ENCODE measurements around the gene OXA1L.
"Not testable (repeated sequence)": the region's sequence is repeated elsewhere in the genome, so short reads cannot be mapped to it uniquely, and the experiment has no call there.

OXA1L gene

DNA sequence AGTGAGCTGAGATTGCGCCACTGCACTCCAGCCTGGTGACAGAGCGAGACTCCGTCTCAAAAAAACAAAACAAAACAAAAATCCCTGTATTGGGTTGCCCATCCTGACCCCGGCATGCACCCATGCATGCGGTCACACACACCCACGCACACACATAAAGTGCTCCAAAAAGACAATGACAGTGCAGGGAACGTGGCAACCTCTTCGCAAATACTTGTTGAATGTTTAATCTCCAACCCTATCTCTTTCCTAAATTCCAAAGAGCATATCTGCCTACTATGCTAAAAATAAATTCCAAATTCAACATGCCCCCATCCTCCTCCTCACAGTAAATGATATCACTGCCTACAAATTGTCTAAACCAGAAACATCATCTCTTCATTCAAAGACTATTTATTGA lies 35.2 kb downstream of the OXA1L start:
- DNase-seq (ENCODE audit: low read depth) = no peak

- DNase-seq (ENCODE audit: low read depth) = no peak
These were observed 36.6 kb downstream of the OXA1L start for GRCh38 chr14:22802860-22803686.

- no peak for DNase-seq (ENCODE audit: low read depth)
These were observed 37.1 kb downstream of the OXA1L start for GRCh38 chr14:22803687-22803974.

GRCh38 chr14:22805235-22805634 lies 38.7 kb downstream of the OXA1L start:
- DNase-seq (ENCODE audit: low read depth) = not testable (repeated sequence)

- no peak for DNase-seq (ENCODE audit: low read depth)
These were observed 41.1 kb downstream of the OXA1L start for GRCh38 chr14:22807432-22808087.

DNA sequence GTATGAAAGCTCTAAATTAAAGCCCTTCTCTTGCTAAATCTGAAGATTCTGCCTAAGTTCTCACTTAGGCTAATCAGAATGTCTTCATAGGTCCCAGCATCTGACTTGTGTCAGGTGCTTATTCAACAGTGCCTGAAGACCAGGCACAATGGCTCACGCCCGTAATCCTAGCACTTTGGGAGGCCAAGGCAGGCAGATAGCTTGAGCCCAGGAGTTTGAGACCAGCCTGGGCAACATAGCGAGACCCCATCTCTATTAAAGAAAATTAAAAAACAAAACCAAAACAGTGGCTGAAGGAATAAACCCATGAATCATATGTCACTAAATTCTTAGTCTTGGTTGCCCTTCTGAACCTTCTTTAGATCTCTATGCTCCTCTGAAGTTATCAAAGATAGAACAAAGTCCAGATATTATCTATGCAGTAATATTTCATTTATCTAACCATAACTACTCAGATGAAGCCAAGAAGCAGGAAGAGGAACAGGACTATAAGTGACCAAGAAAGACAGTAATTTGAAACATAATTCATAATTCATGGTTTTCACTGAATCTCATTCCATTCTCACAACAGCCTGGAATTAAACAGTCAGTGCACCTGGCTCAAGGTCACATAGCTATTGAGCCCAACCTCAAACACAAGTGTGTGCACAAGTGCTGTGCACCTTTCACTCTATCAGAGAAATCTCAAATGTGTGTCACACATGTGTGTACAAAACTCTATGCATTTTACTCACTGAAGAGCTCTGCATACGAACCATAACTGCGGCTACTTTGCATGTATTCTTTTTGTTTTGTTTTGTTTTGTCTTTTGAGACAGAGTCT lies 42.1 kb downstream of the OXA1L start:
- DNase-seq (ENCODE audit: low read depth) = no peak

- DNase-seq (ENCODE audit: low read depth) = peak; percentile 10
These were observed 45.2 kb downstream of the OXA1L start for GRCh38 chr14:22811722-22812121.

DNA sequence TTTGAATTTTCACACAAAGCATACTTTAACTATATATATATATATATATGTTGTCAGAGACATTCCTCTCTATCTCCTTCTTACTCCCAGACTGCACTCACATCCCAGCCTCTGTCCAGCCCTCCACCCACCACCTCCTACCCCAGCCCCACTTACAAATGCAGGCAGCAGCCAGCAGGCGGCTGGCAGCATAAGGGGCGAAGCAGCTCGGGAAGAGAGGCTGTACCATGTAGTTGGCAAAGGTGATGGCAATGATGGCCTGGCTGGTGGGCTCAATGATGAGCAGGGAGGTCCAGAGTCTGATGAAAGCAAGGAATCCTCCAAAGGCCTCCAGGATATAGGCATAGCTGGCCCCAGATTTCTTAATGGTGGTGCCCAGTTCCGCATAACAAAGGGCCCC lies 46.3 kb downstream of the OXA1L start:
- no peak for DNase-seq (ENCODE audit: low read depth)

DNA sequence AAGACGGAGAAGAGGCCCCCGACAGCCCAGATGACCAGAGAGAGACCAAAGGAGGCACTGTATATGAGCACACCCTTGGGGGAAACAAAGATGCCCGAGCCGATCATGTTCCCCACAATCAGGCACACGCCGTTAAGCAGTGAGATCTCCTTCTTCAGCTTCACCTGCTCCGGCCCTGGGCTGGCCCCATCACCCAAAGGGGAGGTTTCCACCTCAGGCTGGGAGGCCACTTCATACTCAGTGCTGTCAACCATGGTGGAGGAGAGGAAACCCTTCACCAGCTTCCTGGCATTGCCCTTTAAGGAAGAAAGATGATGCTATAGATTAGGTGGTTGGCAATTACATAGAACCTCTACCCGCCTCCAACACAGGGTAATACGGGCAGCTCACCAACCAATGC lies 46.7 kb downstream of the OXA1L start:
- DNase-seq (ENCODE audit: low read depth) = no peak

DNA sequence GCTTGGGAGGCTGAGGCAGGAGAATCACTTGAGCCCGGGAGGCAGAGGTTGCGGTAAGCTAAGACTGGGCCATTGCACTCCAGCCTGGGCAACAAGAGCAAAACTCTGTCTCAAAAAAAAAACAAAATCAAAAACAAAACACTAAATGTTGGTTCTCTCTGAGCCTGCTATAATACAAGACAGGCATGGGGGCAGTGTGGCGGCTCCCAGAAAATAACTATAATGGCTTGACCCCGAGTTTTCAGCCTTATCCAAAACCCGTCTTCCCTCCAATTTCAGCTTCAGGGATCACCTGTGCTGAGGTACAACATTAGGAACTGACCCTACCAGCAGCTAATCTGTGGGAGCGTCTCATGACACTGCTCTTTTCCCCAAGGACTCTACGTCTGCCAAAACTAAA lies 47.9 kb downstream of the OXA1L start:
- no peak for DNase-seq (ENCODE audit: low read depth)

DNA sequence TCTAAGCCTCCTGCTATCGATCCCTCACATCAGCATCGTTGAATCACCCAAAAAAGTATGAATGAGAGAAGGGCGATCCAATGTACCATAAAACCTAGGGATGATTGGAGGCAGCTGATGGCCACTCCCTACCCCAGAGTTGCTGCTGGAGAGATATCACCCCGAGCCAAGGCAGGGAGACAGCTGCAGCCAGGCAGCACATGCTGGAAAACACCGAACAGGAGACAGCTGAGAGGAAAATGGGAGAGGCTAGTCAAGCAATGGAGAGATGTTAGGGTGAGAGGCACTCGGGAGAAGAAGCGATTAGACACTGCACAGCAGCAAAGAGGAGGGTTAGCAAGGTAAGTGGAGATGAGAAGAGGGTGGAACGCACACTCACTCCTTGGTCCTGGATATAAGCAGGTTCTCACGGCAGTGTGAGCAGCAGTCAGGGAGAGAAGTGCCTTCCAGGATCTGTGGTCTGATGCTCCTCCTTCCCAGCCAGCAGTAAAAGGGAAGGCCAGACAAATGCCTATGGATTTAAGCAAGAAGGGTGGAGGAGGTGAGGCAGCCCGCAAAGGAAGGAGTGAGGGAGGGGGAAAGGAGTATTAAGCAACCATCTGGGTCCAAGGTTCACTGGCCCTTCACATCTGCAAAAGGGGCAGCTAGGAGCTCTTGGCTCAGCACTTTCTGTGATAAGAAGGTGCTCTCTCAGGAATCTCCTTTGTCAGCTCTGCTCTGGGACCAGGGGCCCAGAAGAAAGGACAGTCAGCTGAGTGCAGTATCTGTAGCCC lies 48.6 kb downstream of the OXA1L start, which contains the start of gene SLC7A7:
Gene SLC7A7, minus strand, starts transcription at position 495 of the 773 bp plus-strand sequence. CDS start 2,037 bp downstream, outside the sequence.
- no peak for DNase-seq (ENCODE audit: low read depth)

DNA sequence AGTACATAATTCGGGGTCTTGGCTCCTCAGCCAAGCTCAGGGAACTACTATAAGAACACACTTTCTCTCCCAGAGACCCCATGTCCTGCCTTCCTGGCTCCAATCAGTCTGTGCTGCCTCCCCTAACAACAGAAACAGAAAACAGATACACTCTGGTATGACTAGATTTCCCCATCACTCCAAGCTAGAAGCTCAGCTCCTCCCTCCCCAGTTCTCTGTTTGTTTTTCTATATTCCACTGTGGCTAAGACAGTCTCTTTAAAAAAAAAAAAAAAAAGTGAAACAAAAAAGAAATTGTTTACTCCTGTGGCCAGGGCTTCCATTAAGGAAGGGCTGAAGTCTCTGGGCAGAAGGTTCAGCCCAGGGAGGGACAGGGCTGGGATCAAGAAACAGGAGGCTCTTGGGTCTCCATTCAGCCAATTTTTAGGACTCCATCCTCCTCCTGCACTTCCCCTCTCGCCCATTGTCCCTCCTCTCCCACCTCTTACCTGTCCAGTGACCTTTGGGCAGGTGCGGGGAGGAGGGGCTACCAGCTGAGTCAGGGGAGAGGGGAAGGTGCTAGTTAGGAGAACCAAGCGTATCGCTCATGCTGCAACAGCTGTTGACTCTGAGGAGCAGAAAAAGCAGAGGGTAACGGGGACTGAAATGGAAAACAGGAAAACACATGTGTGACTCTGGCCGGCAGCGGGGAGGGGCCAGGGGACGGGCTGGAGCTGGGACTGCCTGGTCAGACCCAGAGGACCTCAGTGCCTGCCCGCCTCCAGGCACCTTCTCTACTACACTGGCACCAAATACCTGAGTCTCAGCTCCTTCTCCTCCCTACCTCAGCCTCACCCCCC lies 52.9 kb downstream of the OXA1L start:
- peak; percentile 78 for DNase-seq (ENCODE audit: low read depth)

GRCh38 chr14:22820731-22821130 lies 54.2 kb downstream of the OXA1L start:
- peak; percentile 66 for DNase-seq (ENCODE audit: low read depth)

DNA sequence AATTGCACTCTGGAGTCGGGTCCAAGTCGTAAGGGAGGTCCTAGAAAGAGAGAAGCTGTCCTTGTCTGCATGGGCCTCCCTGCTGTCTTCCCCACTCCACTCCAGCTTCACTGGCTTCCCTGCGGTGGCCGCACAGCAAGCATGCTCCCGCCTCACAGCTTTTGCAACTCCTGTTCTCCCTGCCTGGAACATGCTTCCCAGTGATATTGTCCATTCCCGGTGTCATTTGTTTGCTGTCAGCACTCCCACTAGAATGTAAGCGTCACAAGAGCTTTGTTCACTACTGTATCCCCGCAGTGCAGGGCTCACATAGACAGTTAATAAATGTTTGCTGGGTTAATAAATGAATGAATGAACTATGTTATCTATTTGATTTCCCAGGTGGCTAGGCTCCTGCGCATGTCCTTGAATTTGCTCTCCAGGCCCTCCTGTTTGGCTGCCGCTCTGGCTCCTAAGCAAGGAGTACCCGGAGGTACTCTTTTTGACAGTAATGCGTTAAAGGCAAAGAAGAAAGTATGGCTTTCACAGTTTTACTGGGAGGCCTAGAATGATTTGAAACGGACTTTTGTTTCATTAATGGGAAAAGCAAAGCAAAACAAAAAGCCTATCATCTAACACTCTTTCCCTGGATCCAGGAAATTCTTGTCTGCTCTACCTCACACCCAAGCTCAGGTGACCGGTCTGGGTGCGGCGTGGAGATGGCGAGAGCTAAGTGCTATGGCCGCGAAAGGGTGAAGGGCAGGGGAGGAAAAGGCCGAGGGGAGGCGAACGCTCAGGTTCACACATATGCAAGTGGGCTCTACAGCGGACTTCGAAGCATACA lies 54.9 kb downstream of the OXA1L start:
- DNase-seq (ENCODE audit: low read depth) = no peak

DNA sequence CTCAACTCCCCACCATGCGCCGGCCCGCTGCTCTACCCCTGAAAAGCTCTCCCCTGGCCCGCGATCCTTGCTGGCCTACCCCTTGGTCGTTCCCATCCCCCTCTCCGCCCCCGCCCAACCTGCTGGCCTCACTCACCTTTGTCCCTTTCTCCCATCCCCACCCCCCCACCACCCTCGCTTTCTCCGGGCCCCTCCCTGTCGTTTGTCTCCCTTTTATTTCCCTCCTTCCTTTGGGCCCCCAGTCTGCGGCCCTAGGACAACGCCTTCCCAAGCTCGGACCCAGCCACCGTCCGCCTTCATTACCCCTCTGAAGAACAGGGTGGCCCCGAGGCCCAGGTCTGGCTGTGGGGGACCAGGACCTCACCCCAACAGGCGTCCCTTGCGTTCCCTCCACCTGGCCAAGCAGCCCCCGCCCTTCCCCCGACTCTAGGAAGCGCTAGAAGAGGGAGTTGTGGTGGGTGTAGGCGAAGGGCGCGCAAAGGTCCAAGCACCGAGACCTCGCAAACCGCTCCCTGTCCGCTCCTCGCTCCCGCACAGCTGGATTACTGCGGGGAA lies 55.6 kb downstream of the OXA1L start:
- no peak for DNase-seq (ENCODE audit: low read depth)

Measured in EH (cell line).